ENCODE results near the gene KIAA0319L.
"Not testable (repeated sequence)": the region's sequence is repeated elsewhere in the genome, so short reads cannot be mapped to it uniquely, and the experiment has no call there.

KIAA0319L gene

DNA sequence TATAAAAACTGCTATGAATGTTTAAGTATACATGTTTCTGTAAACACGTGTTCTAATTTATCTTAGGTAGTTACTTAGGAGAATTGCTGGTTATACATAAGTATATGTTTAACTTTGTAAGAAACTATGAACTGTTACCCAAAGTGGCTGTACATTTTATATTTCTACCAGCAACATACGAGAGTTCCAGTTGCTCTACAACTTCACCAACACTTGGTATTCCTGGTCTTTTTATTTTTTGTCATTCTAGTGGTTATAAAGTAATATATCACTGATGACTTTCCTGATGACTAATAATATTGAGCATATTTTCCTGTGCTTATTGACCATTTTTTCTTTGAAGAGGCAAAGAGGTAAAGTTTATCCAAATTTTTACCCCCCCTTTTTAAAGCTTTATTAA, 76.0 kb downstream of the KIAA0319L start:
- Histone ChIP-seq H3K27ac (ENCODE audit: low read depth, low read length, severe bottlenecking) (no peak overlapping the region), H3K9me3 (ENCODE audit: control insufficient read depth, low read length) (no peaks in the 10 kb centered on the region), H3K4me3 (ENCODE audit: extremely low read depth, insufficient read depth, low read length, poor library complexity, severe bottlenecking) (no peak overlapping the region), H3K36me3 (ENCODE audit: control insufficient read depth, insufficient read depth, low read length) (peaks cover 14% of the 10 kb centered on the region), H3K4me1 (ENCODE audit: control insufficient read depth, insufficient read depth, low read length, poor library complexity, severe bottlenecking) (no peaks in the 10 kb centered on the region)
- no CpG with 5 or more reads among the region's 2 CpGs for WGBS, 2 experiments (ENCODE audit: insufficient coverage in 2 of 2)

DNA sequence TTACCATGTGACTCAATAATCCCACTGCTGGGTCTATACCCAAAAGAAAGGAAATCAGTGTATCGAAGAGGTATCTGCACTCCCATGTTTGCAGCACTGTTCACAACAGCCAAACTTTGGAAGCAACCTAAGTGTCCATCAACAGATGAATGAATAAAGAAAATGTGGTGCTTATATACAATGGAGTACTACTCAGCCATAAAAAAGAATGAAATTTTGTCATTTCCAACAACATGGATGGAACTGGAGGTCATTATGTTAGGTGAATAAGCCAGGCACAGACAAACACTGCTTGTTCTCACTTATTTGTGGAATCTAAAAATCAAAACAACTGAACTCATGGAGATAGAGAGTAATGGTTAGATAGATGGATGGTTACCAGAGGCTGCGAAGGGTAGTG, 79.3 kb downstream of the KIAA0319L start:
- no peak overlapping the region for H3K27ac ChIP-seq (ENCODE audit: low read depth, low read length, severe bottlenecking)
- WGBS, 2 experiments (ENCODE audit: insufficient coverage in 2 of 2): 90 to 100% methylated on average over 1 to 2 of the region's 2 CpGs
- no peaks in the 10 kb centered on the region for H3K9me3 ChIP-seq (ENCODE audit: control insufficient read depth, low read length)
- H3K36me3 ChIP-seq (ENCODE audit: control insufficient read depth, insufficient read depth, low read length): peaks cover 38% of the 10 kb centered on the region
- no peaks in the 10 kb centered on the region for H3K4me1 ChIP-seq (ENCODE audit: control insufficient read depth, insufficient read depth, low read length, poor library complexity, severe bottlenecking)
- H3K4me3 ChIP-seq (ENCODE audit: extremely low read depth, insufficient read depth, low read length, poor library complexity, severe bottlenecking): no peak overlapping the region

DNA sequence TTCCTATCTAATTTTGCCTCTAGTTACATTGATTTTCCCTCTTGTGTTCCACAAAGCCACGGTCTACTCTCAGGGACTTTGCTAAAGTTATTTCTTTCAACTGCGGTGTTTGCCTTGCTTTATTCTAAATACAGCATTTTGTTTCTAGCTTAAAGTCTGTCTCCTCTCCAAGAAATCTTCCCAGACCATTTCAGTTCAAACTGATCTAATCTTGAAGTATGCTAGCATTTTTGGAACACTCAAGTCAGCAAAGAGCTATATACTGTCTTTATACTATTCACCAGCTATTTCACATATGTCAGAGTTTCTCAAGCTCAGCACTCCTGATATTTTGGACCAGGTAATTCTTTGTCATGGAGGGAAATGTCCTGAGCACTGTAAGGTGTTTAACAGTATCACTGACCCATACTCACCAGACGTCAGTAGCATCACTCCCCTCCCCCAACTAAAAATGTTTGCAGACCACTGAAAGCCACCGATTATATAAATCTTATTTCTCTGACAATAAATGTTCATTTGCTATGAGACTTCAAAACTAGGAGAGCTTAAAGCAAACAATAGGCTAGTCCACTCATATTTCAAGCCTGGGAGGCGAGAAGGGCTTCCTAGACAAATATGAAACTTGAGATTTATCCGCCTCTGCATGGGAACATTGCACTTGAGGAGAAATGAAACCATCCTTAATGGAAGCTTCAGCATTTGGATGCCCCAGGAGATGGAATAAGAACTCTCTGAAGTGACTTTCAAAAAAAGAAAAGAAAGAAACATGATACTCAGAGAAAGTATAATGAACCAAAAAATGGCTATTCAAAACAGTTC, 81.1 kb downstream of the KIAA0319L start:
- no peaks in the 10 kb centered on the region for H3K9me3 ChIP-seq (ENCODE audit: control insufficient read depth, low read length)
- WGBS, 2 experiments (ENCODE audit: insufficient coverage in 2 of 2): 88 to 100% methylated on average over 2 to 4 of the region's 6 CpGs
- no peaks in the 10 kb centered on the region for H3K4me1 ChIP-seq (ENCODE audit: control insufficient read depth, insufficient read depth, low read length, poor library complexity, severe bottlenecking)
- no peak overlapping the region for H3K27ac ChIP-seq (ENCODE audit: low read depth, low read length, severe bottlenecking)
- H3K4me3 ChIP-seq (ENCODE audit: extremely low read depth, insufficient read depth, low read length, poor library complexity, severe bottlenecking): no peak overlapping the region
- H3K36me3 ChIP-seq (ENCODE audit: control insufficient read depth, insufficient read depth, low read length): peaks cover 46% of the 10 kb centered on the region

DNA sequence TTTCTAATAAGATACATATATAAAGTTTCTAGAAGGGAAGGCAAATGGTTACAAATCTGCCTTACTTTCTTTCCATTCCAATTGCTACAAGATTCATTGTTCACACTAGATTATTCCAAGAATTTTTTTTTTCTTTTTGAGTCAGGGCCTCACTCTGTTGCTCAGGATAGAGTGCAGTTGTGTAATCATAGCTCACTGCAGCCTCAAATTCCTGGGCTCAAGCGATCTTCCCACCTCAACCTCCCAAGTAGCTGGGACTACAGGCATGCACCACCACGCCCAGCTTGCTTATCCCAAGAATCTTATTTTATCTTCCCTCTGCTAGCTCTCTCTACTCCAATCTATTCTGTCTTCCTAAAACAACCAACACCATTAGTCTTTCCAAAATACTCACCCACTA, 81.8 kb downstream of the KIAA0319L start:
- Histone ChIP-seq H3K9me3 (ENCODE audit: control insufficient read depth, low read length) (no peaks in the 10 kb centered on the region), H3K4me3 (ENCODE audit: extremely low read depth, insufficient read depth, low read length, poor library complexity, severe bottlenecking) (no peak overlapping the region), H3K4me1 (ENCODE audit: control insufficient read depth, insufficient read depth, low read length, poor library complexity, severe bottlenecking) (no peaks in the 10 kb centered on the region), H3K27ac (ENCODE audit: low read depth, low read length, severe bottlenecking) (no peak overlapping the region), H3K36me3 (ENCODE audit: control insufficient read depth, insufficient read depth, low read length) (peaks cover 51% of the 10 kb centered on the region)
- WGBS, 2 experiments (ENCODE audit: insufficient coverage in 2 of 2): 100% methylated on average over 2 of the region's 2 CpGs

DNA sequence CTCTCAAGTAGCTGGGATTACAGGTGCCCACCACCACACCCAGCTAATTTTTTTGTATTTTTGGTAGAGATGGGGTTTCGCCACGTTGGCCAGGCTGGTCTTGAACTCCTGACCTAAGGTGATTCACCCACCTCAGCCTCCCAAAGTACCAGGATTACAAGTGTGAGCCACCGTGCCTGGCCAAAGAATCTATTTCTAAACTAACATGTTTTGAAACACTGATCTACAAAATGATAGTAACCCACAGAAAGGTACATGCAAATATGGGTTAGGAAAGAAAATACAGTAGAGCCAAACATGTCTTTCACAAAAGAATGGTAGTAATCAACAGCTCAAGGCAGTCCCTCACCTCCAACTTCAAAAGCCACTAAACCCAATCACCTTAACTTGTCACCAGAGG, 84.0 kb downstream of the KIAA0319L start:
- peaks cover 63% of the 10 kb centered on the region for H3K36me3 ChIP-seq (ENCODE audit: control insufficient read depth, insufficient read depth, low read length)
- WGBS, 2 experiments (ENCODE audit: insufficient coverage in 2 of 2): 100% methylated on average over 1 of the region's 3 CpGs; no CpG with 5 or more reads in 1 of the 2 experiments
- H3K4me3 ChIP-seq (ENCODE audit: extremely low read depth, insufficient read depth, low read length, poor library complexity, severe bottlenecking); H3K9me3 ChIP-seq (ENCODE audit: control insufficient read depth, low read length); H3K4me1 ChIP-seq (ENCODE audit: control insufficient read depth, insufficient read depth, low read length, poor library complexity, severe bottlenecking); H3K27ac ChIP-seq (ENCODE audit: low read depth, low read length, severe bottlenecking): not testable (repeated sequence)

DNA sequence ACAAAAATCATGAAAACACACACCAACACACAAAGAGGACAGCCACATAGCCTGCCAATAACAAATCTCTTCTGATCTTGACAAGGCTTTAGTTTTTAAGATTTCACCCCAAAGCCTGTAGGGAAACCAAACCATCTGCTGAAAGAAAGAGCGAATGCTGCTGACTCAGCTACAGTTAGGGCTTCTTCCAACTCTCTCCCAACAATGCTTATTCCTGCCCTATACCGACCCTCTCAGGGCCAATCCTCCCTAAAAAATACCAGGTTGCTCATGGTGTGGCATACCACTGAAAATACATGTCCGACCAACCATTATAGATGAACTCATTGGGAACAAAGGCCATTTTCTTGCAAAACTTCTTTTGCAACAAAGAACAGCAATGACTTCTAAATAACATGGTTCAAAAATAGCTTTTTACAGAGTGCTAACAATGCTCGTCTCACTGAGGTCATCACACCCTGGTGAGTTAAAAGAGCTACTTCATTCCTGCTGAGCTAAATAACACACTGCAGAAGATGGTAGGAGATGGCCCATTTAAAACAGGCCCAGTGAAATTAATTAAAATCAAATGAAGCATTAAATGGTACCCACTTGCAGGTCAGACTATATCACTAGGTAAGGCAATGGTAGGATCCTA, 86.1 kb downstream of the KIAA0319L start:
- 45 to 49% methylated on average over 4 of the region's 4 CpGs for WGBS, 2 experiments (ENCODE audit: insufficient coverage in 2 of 2)
- no peak overlapping the region for H3K4me3 ChIP-seq (ENCODE audit: extremely low read depth, insufficient read depth, low read length, poor library complexity, severe bottlenecking)
- H3K9me3 ChIP-seq (ENCODE audit: control insufficient read depth, low read length): no peaks in the 10 kb centered on the region
- no peaks in the 10 kb centered on the region for H3K4me1 ChIP-seq (ENCODE audit: control insufficient read depth, insufficient read depth, low read length, poor library complexity, severe bottlenecking)
- no peak overlapping the region for H3K27ac ChIP-seq (ENCODE audit: low read depth, low read length, severe bottlenecking)
- H3K36me3 ChIP-seq (ENCODE audit: control insufficient read depth, insufficient read depth, low read length): peaks cover 67% of the 10 kb centered on the region

DNA sequence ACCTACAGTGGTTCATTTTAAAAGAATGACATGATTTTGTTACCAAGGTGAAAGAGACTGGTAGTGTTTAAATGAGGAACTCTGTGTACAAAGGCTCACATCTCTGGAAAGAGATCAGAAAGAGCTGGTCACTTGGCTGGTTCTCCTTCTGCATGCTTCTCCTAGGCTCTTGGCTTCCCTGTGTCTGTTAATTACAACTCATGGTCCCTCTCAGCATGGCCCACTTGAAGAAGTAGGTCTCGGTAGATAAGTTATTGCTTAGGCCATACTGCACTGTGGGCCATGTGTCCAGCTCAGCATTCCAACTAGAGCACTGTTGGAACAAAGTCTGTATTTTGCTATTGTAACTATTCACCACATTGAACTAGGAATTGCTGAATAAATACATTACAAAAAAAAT, 91.1 kb downstream of the KIAA0319L start:
- Histone ChIP-seq H3K4me3 (ENCODE audit: extremely low read depth, insufficient read depth, low read length, poor library complexity, severe bottlenecking) (no peak overlapping the region), H3K4me1 (ENCODE audit: control insufficient read depth, insufficient read depth, low read length, poor library complexity, severe bottlenecking) (no peaks in the 10 kb centered on the region), H3K27ac (ENCODE audit: low read depth, low read length, severe bottlenecking) (no peak overlapping the region), H3K36me3 (ENCODE audit: control insufficient read depth, insufficient read depth, low read length) (peaks cover 77% of the 10 kb centered on the region), H3K9me3 (ENCODE audit: control insufficient read depth, low read length) (peaks cover 10% of the 10 kb centered on the region)
- no CpG with 5 or more reads among the region's 1 CpG for WGBS, 2 experiments (ENCODE audit: insufficient coverage in 2 of 2)

DNA sequence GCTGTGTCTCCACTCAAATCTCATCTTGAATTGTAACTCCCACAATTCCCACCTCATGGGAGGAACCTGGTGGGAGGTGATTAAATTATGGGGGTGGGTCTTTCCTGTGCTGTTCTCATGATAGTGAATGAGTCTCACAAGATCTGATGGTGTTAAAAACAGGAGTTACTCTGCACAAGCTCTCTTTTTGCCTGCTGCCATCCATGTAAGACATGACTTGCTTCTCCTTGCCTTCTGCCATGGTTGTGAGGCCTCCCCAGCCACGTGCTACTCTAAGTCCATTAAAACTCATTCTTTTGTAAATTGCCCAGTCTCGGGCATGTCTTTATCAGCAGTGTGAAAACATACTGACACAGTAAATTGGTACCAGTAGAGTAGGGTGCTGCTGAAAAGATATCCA, 93.5 kb downstream of the KIAA0319L start:
- 80% methylated on average over 1 of the region's 2 CpGs; no CpG with 5 or more reads in 1 of the 2 experiments for WGBS, 2 experiments (ENCODE audit: insufficient coverage in 2 of 2)
- not testable (repeated sequence) for H3K4me1 ChIP-seq (ENCODE audit: control insufficient read depth, insufficient read depth, low read length, poor library complexity, severe bottlenecking); H3K4me3 ChIP-seq (ENCODE audit: extremely low read depth, insufficient read depth, low read length, poor library complexity, severe bottlenecking); H3K27ac ChIP-seq (ENCODE audit: low read depth, low read length, severe bottlenecking)
- Histone ChIP-seq H3K36me3 (ENCODE audit: control insufficient read depth, insufficient read depth, low read length) (peaks cover 58% of the 10 kb centered on the region), H3K9me3 (ENCODE audit: control insufficient read depth, low read length) (peaks cover 10% of the 10 kb centered on the region)

DNA sequence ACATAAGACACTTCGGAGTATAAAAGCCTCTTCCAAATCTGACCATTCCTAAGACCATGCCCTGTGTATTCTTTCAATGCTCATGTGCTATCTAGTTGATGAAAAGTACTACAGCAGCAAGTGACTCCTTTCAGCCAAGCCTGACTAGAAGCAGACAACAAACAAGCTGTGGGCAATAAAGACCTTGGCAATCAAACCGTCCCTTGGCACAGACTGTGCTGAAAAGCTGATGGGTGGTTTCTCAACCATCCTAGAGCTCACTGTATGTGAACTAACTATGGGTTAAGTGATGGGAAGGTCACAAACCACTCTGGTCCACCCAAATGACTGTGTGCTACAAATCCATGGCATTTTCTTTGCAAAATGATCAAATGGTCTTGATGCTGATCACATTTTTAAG, 94.0 kb downstream of the KIAA0319L start:
- Histone ChIP-seq H3K36me3 (ENCODE audit: control insufficient read depth, insufficient read depth, low read length) (peaks cover 52% of the 10 kb centered on the region), H3K9me3 (ENCODE audit: control insufficient read depth, low read length) (peaks cover 10% of the 10 kb centered on the region), H3K4me1 (ENCODE audit: control insufficient read depth, insufficient read depth, low read length, poor library complexity, severe bottlenecking) (no peaks in the 10 kb centered on the region), H3K27ac (ENCODE audit: low read depth, low read length, severe bottlenecking) (no peak overlapping the region), H3K4me3 (ENCODE audit: extremely low read depth, insufficient read depth, low read length, poor library complexity, severe bottlenecking) (no peak overlapping the region)
- 100% methylated on average over 1 to 2 of the region's 2 CpGs for WGBS, 2 experiments (ENCODE audit: insufficient coverage in 2 of 2)

DNA sequence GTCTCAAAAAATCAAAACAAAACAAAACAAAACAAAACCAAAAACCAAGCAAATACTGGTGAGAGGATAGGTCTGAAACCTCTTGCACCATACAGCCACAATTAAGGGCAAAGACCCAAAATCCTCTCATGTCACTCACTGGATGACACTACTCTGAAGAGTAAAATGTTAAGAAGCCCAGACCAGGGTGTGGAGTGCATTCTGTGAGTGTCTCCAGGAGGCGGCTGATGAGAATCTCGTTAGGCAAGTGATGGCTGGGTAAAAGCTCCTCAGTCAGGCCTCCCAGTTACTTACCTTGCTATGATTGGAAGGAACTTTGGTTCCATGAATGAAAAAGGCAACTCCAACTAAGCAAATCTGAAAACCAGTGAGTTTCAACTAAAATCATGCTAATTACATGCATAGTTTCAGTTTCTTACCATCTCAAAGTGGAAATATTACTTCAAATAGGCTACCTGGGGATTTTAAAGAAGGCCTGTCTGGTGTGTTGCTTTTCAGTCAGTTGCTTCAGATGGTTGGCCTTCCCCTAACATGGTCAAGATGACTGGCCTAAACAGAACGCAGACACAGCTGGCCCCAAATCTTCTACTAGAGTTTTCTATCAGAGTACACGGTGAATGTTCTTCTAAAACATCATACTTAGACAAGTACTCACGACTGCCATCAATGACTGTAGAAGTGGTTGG, 95.1 kb downstream of the KIAA0319L start:
- Histone ChIP-seq H3K4me3 (ENCODE audit: extremely low read depth, insufficient read depth, low read length, poor library complexity, severe bottlenecking) (no peak overlapping the region), H3K9me3 (ENCODE audit: control insufficient read depth, low read length) (peaks cover 10% of the 10 kb centered on the region), H3K36me3 (ENCODE audit: control insufficient read depth, insufficient read depth, low read length) (peaks cover 55% of the 10 kb centered on the region), H3K4me1 (ENCODE audit: control insufficient read depth, insufficient read depth, low read length, poor library complexity, severe bottlenecking) (no peaks in the 10 kb centered on the region), H3K27ac (ENCODE audit: low read depth, low read length, severe bottlenecking) (no peak overlapping the region)
- WGBS, 2 experiments (ENCODE audit: insufficient coverage in 2 of 2): 95 to 100% methylated on average over 3 to 4 of the region's 5 CpGs

Data from mesodermal cell (in vitro differentiated cells).